Stimulated activated CD8-positive, alpha-beta memory T cell treated with anti-CD3 and anti-CD28 coated beads, Interleukin-4, amount 100 ng/mL, for 1 hour (primary cell): ENCODE results near the gene SPINT2.
"Not testable (repeated sequence)": the region's sequence is repeated elsewhere in the genome, so short reads cannot be mapped to it uniquely, and the experiment has no call there.

Source experiments
- DNase-seq, 2 donors: peaks; one replicate each; pipeline ENCODE4 v3.0.0-alpha.2; 2020; ENCODE audit warnings: low read depth in 2 of 2, low spot score in 1 of 2

Gene SPINT2

GRCh38 chr19:38239816-38240215 is 24.6 kb upstream of the SPINT2 start:
- no peak for DNase-seq

GRCh38 chr19:38243279-38243673 is 21.1 kb upstream of the SPINT2 start:
- DNase-seq: no peak

GRCh38 chr19:38245826-38246498 is 18.4 kb upstream of the SPINT2 start:
- DNase-seq: no peak

GRCh38 chr19:38247126-38247525 is 17.2 kb upstream of the SPINT2 start:
- no peak for DNase-seq

GRCh38 chr19:38247734-38248268 is 16.6 kb upstream of the SPINT2 start:
- DNase-seq: no peak

GRCh38 chr19:38248421-38248820 is 16.0 kb upstream of the SPINT2 start:
- no peak for DNase-seq

GRCh38 chr19:38250428-38250820 is 13.9 kb upstream of the SPINT2 start:
- DNase-seq: no peak

GRCh38 chr19:38250821-38251563 is 13.4 kb upstream of the SPINT2 start:
- DNase-seq: no peak

GRCh38 chr19:38251564-38252051 is 12.8 kb upstream of the SPINT2 start:
- DNase-seq: no peak

- no peak for DNase-seq
Measured at GRCh38 chr19:38252385-38252784, 12.0 kb upstream of the SPINT2 start.

- DNase-seq: no peak
Measured at GRCh38 chr19:38252941-38253691, 11.3 kb upstream of the SPINT2 start.

GRCh38 chr19:38253788-38254187 is 10.6 kb upstream of the SPINT2 start:
- no peak for DNase-seq

- no peak for DNase-seq
Measured at GRCh38 chr19:38255383-38256014, 8.9 kb upstream of the SPINT2 start.

GRCh38 chr19:38261942-38262341 is 2.4 kb upstream of the SPINT2 start:
- DNase-seq: not testable (repeated sequence)

GRCh38 chr19:38262585-38263268 is 1.6 kb upstream of the SPINT2 start:
- DNase-seq: no peak

GRCh38 chr19:38263689-38264485 is 486 bp upstream of the SPINT2 start:
- DNase-seq: peak; percentile 20 to 58

- no peak for DNase-seq
Measured at GRCh38 chr19:38265213-38265861, 964 bp downstream of the SPINT2 start.

- no peak for DNase-seq
Measured at GRCh38 chr19:38265921-38266429, 1.6 kb downstream of the SPINT2 start.

GRCh38 chr19:38266981-38267597 is 2.7 kb downstream of the SPINT2 start:
- no peak for DNase-seq
